CD14-positive monocyte (primary cell): ENCODE results near the gene AHI1. TPM values are rescaled to one million over a fixed set of nuclear protein-coding genes. Genes with fewer than 3 reads are reported as not detected.

ENCODE experiments used
- DNase-seq, 3 donors: peaks; one replicate each; pipeline ENCODE4 v3.0.0-alpha.2; 2011 to 2022
- H2AFZ ChIP-seq: 2 replicates; pipeline ENCODE4 v1.6.0; 2012; ENCODE audit warnings: mild to moderate bottlenecking, low read depth, low read length, inconsistent platforms; ENCODE audit not compliant: insufficient read depth, poor library complexity, severe bottlenecking
- H3K27ac ChIP-seq, 2 donors: 1 replicate in 1 of 2; 2 replicates in 1 of 2; pipeline ENCODE4 v1.5.1; 2012 to 2013; ENCODE audit warnings: low read length in 2 of 2, control low read depth in 1 of 2, inconsistent platforms in 1 of 2, low read depth in 1 of 2, mild to moderate bottlenecking in 1 of 2
- H3K27me3 ChIP-seq, 2 donors: one replicate each; pipeline versions ENCODE4 v1.6.0 to v1.6.1; 2011 to 2013; ENCODE audit warnings: low read length in 2 of 2; ENCODE audit not compliant: control insufficient read depth in 2 of 2, insufficient read depth in 2 of 2
- H3K36me3 ChIP-seq, 2 donors: replicated peaks in 1 of 2; 1 replicate in 1 of 2; 2 replicates in 1 of 2; pipeline versions ENCODE4 v1.5.1 to v1.6.1; 2012 to 2013; ENCODE audit warnings: low read length in 2 of 2, control low read depth in 1 of 2, inconsistent platforms in 1 of 2, mild to moderate bottlenecking in 1 of 2; ENCODE audit not compliant: insufficient read depth in 2 of 2, control insufficient read depth in 1 of 2
- H3K4me1 ChIP-seq, 2 donors: 1 replicate in 1 of 2; 2 replicates in 1 of 2; pipeline versions ENCODE4 v1.5.1 to v1.6.1; 2012 to 2013; ENCODE audit warnings: low read length in 2 of 2, control low read depth in 1 of 2, inconsistent platforms in 1 of 2, mild to moderate bottlenecking in 1 of 2, moderate library complexity in 1 of 2; ENCODE audit not compliant: insufficient read depth in 2 of 2, control insufficient read depth in 1 of 2
- H3K4me2 ChIP-seq: replicated peaks from 2 replicates; pipeline ENCODE3; 2012; ENCODE audit warnings: low read length, moderate library complexity, mild to moderate bottlenecking; ENCODE audit not compliant: poor library complexity, severe bottlenecking; ENCODE audit errors: extremely low read depth
- H3K4me3 ChIP-seq, 3 experiments: fragments of 200-600 bp in 1 of 3; sonication (generic) in 1 of 3; replicated peaks in 1 of 3; 1 replicate in 2 of 3; 2 replicates in 1 of 3; pipeline ENCODE4 v1.5.1; 2011 to 2013; ENCODE audit warnings: low read length in 3 of 3, mild to moderate bottlenecking in 3 of 3, control low read depth in 2 of 3, low read depth in 2 of 3, inconsistent platforms in 1 of 3, moderate library complexity in 1 of 3
- H3K79me2 ChIP-seq: 2 replicates; pipeline ENCODE4 v1.6.0; 2012; ENCODE audit warnings: mild to moderate bottlenecking, control low read depth, inconsistent platforms, low read length, moderate library complexity; ENCODE audit not compliant: insufficient read depth
- H3K9ac ChIP-seq: 2 replicates; pipeline ENCODE4 v1.6.0; 2017; ENCODE audit warnings: low read length, mild to moderate bottlenecking; ENCODE audit not compliant: insufficient read depth, poor library complexity, severe bottlenecking
- H3K9me3 ChIP-seq, 2 donors: replicated peaks in 1 of 2; 1 replicate in 1 of 2; 2 replicates in 1 of 2; pipeline versions ENCODE4 v1.5.1 to v1.6.1; 2012 to 2013; ENCODE audit warnings: low read length in 2 of 2, control low read depth in 1 of 2; ENCODE audit not compliant: control insufficient read depth in 1 of 2, insufficient read depth in 1 of 2
- H4K20me1 ChIP-seq: 2 replicates; pipeline ENCODE4 v1.6.0; 2012; ENCODE audit warnings: mild to moderate bottlenecking, low read length, control low read depth, moderate library complexity; ENCODE audit not compliant: insufficient read depth
- H3K27ac Mint-ChIP-seq, 7 donors: one replicate each; pipeline ENCODE4 v1.8.0; 2020; ENCODE audit warnings: mild to moderate bottlenecking in 7 of 7, mixed read lengths in 7 of 7, moderate library complexity in 6 of 7, inconsistent platforms in 2 of 7
- H3K27me3 Mint-ChIP-seq, 3 donors: one replicate each; pipeline ENCODE4 v1.8.0; 2021 to 2022; ENCODE audit warnings: low read depth in 3 of 3, mild to moderate bottlenecking in 3 of 3, mixed read lengths in 3 of 3, moderate library complexity in 3 of 3, inconsistent platforms in 1 of 3
- H3K36me3 Mint-ChIP-seq, 2 donors: one replicate each; pipeline ENCODE4 v1.8.0; 2020; ENCODE audit warnings: mixed read lengths in 2 of 2, inconsistent platforms in 1 of 2, mild to moderate bottlenecking in 1 of 2
- H3K4me1 Mint-ChIP-seq: one replicate; pipeline ENCODE4 v1.8.0; 2020; ENCODE audit warnings: mild to moderate bottlenecking, mixed read lengths
- H3K4me3 Mint-ChIP-seq, 2 donors: one replicate each; pipeline ENCODE4 v1.8.0; 2020; ENCODE audit warnings: mild to moderate bottlenecking in 2 of 2, mixed read lengths in 2 of 2, moderate library complexity in 1 of 2
- H3K9me3 Mint-ChIP-seq, 7 donors: one replicate each; pipeline ENCODE4 v1.8.0; 2020 to 2022; ENCODE audit warnings: mixed read lengths in 7 of 7, mild to moderate bottlenecking in 6 of 7, moderate library complexity in 6 of 7, inconsistent platforms in 2 of 7
- CTCF ChIP-seq: fragments of 200-600 bp; IDR thresholded peaks from one replicate; pipeline ENCODE4 v1.8.0; 2022; ENCODE audit warnings: antibody characterized with exemption, mild to moderate bottlenecking
- WGBS: methylation state at CpG from one replicate; pipeline ENCODE4 v1.1.5; 2013; ENCODE audit warnings: missing lambda C conversion rate; ENCODE audit not compliant: insufficient coverage; 5-methylcytosine and 5-hydroxymethylcytosine counted together
- intact Hi-C, 2 donors: fragments of 100-400 bp; cut with micrococcal nuclease; formaldehyde crosslinking; loops; one replicate each; pipeline versions ENCODE4 v1.15.0 to v1.15.1; 2023
- polyA plus RNA-seq, 3 donors: library from polyadenylated mRNA; depleted of rRNA in 1 of 3; unstranded in 2 of 3; stranded (reverse) in 1 of 3; fragments of 300-500 nt in 2 of 3; fragments of >200 nt in 1 of 3; fragmentation: Illumina TruSeq in 2 of 3; gene quantifications; 1 replicate in 2 of 3; 2 replicates in 1 of 3; pipeline ENCODE4 v1.2.3, GENCODE V29; 2012 to 2021

AHI1 gene
- polyA plus RNA-seq, 3 donors = 0.91 to 2.8 (median 1.4) TPM

- Mint-ChIP-seq H3K4me3 (no peak overlapping the region), H3K27me3 (no peaks in the 10 kb centered on the region), H3K9me3 (peaks cover 0 to 4% (median 0%) of the 10 kb centered on the region in 7 donors), H3K27ac (no peak overlapping the region), H3K36me3 (peaks cover 2 to 4% of the 10 kb centered on the region in 2 donors), H3K4me1 (peaks cover 10% of the 10 kb centered on the region)
- TF ChIP-seq CTCF = no peak
- H4K20me1 ChIP-seq = no peaks in the 10 kb centered on the region
- H3K9me3 ChIP-seq = no peaks in the 10 kb centered on the region
- H3K27me3 ChIP-seq = no peaks in the 10 kb centered on the region
- no CpG with 5 or more reads among the region's 4 CpGs for WGBS
- H3K4me2 ChIP-seq = no peak overlapping the region
- H3K36me3 ChIP-seq = no peaks in the 10 kb centered on the region
- no peak overlapping the region for H3K27ac ChIP-seq
- no peak overlapping the region for H3K4me3 ChIP-seq
- H3K9ac ChIP-seq = no peak overlapping the region
- H3K79me2 ChIP-seq = no peaks in the 10 kb centered on the region
- no peak overlapping the region for H2AFZ ChIP-seq
- DNase-seq = no peak
- intact Hi-C loops = no loop called here
- H3K4me1 ChIP-seq = no peaks in the 10 kb centered on the region
Observed at GRCh38 chr6:135390458-135390857, 107.1 kb downstream of the AHI1 start.

- H4K20me1 ChIP-seq = no peaks in the 10 kb centered on the region
- TF ChIP-seq CTCF = no peak
- H3K36me3 Mint-ChIP-seq = peaks cover 0 to 2% of the 10 kb centered on the region in 2 donors
- H3K4me1 Mint-ChIP-seq = peaks cover 4% of the 10 kb centered on the region
- no peaks in the 10 kb centered on the region for H3K79me2 ChIP-seq
- WGBS = 84% methylated on average over 2 of the region's 2 CpGs
- no peak overlapping the region for H3K27ac Mint-ChIP-seq
- no peak overlapping the region for H2AFZ ChIP-seq
- H3K9me3 ChIP-seq = no peaks in the 10 kb centered on the region
- no peak overlapping the region for H3K4me2 ChIP-seq
- peaks cover 0 to 2% (median 0%) of the 10 kb centered on the region in 7 donors for H3K9me3 Mint-ChIP-seq
- no peaks in the 10 kb centered on the region for H3K27me3 Mint-ChIP-seq
- intact Hi-C loops = no loop called here
- DNase-seq = no peak
- no peak overlapping the region for H3K27ac ChIP-seq
- no peaks in the 10 kb centered on the region for H3K4me1 ChIP-seq
- no peak overlapping the region for H3K4me3 ChIP-seq
- H3K27me3 ChIP-seq = no peaks in the 10 kb centered on the region
- no peak overlapping the region for H3K4me3 Mint-ChIP-seq
- no peaks in the 10 kb centered on the region for H3K36me3 ChIP-seq
- H3K9ac ChIP-seq = no peak overlapping the region
Observed at GRCh38 chr6:135385299-135385698, 112.2 kb downstream of the AHI1 start.
